Activated naive CD4-positive, alpha-beta T cell treated with anti-CD3 and anti-CD28 coated beads, Interleukin-2, amount 50 U/mL, for 72 hours (primary cell): ENCODE measurements around the gene TPBGL. TPM values are rescaled to one million over a fixed set of nuclear protein-coding genes. Genes with fewer than 3 reads are reported as not detected.

Source experiments
- ATAC-seq, 2 donors: fragments of 150-1000 bp; cut with Tn5 transposase; 2 replicates each; pipeline ENCODE4 v1.10.0; 2021; ENCODE audit warnings: mild to moderate bottlenecking in 2 of 2, moderate library complexity in 2 of 2
- DNase-seq, 2 donors: peaks; one replicate each; pipeline ENCODE4 v3.0.0; 2021 to 2022; ENCODE audit warnings: low spot score in 2 of 2
- H3K27ac Mint-ChIP-seq, 2 donors: one replicate each; pipeline ENCODE4 v1.8.0; 2022; ENCODE audit warnings: mild to moderate bottlenecking in 2 of 2, mixed read lengths in 2 of 2
- H3K36me3 Mint-ChIP-seq, 2 donors: one replicate each; pipeline ENCODE4 v1.8.0; 2022; ENCODE audit warnings: mixed read lengths in 2 of 2
- H3K9me3 Mint-ChIP-seq, 2 donors: one replicate each; pipeline ENCODE4 v1.8.0; 2022; ENCODE audit warnings: mixed read lengths in 2 of 2
- total RNA-seq, 2 donors: library from RNA; stranded (reverse); gene quantifications; one replicate each; pipeline ENCODE4 v1.2.3, GENCODE V29; 2022

Gene TPBGL
- total RNA-seq, 2 donors from 2014 or later: 0.07 to 0.68 TPM

DNA sequence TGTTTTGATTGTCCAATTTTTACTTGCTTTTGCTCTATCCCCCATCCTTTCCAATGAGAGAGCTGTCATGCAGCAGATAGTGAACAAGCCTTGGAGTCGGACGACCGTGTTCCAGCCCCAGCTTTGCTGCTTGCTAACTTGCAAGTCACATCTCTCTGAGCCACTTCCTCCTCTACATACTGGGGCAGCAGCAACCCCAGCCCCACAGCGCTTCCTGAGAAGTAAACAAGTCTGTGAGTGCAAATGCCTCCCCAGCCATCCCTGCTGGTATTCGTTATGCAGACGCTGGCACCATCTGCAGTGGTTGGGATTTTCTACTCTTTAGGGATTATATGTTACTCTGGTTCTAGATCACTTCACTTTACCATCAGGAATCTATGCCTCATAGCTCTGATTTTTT, 35.0 kb downstream of the TPBGL start:
- DNase-seq (peak in 1 of 2 donors; percentile 58), ATAC-seq (peak; percentile 65 to 82)
- Mint-ChIP-seq H3K9me3 (no peaks in the 10 kb centered on the region), H3K27ac (peak overlapping the region; percentile 82 to 93), H3K36me3 (peaks cover 0 to 5% of the 10 kb centered on the region in 2 donors)

DNA sequence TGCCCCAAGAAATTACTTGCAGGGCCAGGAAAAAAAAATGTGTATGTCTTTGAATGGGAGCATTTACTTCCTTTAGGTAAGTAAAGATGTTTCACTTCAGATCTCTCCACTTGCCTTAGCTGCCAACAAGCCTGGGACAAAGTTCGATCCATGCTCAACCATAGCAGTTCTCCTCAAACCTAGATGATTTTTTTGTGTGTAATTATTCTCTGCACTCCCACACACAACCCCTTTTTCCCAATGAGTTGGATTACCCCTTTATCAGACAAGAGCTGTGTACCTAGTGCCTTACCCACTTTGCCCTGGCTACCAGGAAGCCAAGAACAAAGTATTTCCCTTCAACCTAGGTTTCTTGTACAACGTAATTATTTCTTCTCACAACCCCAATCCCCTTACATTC, 35.6 kb downstream of the TPBGL start:
- Mint-ChIP-seq H3K27ac (peak overlapping the region; percentile 82 to 90), H3K36me3 (peaks cover 0 to 5% of the 10 kb centered on the region in 2 donors), H3K9me3 (no peaks in the 10 kb centered on the region)
- DNase-seq (no peak), ATAC-seq (no peak)

DNA sequence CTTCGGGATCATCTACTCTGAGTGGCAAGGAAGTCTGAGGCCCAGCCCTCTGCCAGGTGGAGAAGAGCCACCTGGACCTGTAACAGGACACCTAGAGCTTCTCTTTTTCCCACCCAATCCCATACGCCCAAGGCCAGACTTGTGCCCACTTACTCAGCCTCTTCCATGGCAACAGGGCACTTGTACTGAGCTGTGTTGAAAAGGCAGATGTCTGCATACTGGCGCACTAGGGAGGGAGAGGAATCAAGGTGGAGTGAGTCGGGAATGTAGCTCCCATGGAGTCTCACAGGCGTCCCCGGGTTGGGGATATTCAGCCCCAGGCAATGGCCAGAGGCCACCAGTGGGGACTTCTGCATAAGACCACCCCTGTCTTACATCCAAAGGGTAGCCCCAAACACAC, 36.1 kb downstream of the TPBGL start:
- ATAC-seq: no peak
- peaks cover 0 to 5% of the 10 kb centered on the region in 2 donors for H3K36me3 Mint-ChIP-seq
- H3K9me3 Mint-ChIP-seq: no peaks in the 10 kb centered on the region
- peak in 1 of 2 donors; percentile 48 for DNase-seq
- peak overlapping the region; percentile 82 to 90 for H3K27ac Mint-ChIP-seq

DNA sequence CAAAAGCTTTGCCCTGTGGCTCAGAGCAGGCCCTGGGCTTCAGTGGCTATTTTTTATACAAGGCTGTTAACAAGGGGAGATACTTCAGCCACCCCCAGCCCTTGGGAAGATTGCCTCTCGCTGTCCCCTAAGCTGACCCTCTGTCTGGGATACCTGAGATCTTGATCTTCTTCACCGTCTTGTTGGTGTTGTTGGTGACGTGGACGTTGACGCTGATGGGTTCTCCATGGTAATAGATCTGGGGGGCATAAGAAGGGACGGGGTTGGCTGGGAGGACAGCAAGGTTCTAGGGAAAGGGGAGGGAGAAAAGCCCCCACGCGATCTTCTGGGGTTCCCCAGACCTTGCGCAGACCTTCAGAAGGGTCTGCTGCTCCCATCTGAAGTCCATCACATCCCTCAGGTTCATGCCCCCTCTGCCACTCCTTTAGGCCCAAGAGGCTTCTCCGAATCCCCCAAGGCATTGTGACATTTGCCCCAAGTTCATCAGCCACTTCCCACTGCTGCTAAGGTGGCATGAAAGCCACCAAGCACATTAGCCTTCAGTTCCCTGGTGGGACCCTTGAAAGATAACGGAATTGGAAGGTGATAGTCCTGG, 36.7 kb downstream of the TPBGL start:
- DNase-seq: peak in 1 of 2 donors; percentile 34
- Mint-ChIP-seq H3K9me3 (no peaks in the 10 kb centered on the region), H3K27ac (peak overlapping the region; percentile 82 to 90), H3K36me3 (peaks cover 0 to 5% of the 10 kb centered on the region in 2 donors)
- no peak for ATAC-seq

DNA sequence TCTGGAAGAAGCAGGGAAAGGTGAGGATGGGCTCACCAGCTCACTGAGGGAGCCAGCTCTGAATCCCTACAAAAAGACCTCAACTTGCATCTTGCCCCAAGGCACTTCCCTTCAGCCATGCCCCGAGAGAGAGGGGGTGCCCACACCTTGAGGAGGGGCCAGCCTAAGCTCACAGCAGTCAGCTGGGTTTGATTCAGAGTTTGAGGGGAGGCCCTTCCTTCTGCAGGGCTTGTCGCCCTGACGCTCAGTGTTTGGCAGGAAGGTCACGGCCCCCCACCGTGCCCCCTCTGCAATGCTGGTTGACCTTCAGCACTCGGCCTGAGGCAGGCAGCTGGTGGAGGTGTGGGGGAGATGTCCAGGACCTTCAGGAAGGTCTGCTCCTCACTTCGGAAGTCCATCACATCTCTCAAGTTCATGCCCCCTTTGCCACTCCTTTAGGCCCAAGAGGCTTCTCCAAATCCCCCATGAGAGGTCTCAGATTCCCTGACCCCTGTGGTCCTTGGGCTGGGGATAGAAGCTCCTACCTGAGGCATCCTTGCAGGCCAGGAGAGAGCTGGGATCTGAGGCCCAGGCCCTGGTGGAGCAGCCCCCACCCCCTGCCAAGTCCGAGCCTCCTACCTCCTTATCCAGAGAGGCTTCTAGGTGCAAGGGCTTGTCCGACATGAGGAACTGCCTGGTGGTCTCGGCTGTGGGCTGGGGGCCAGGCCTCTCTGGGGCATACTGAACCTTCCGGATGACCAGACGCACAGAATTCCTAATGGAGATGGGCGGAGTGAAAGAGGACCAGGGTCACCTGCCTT, 37.6 kb downstream of the TPBGL start:
- Mint-ChIP-seq H3K36me3 (peaks cover 0 to 5% of the 10 kb centered on the region in 2 donors), H3K27ac (peak overlapping the region; percentile 59 to 82)

DNA sequence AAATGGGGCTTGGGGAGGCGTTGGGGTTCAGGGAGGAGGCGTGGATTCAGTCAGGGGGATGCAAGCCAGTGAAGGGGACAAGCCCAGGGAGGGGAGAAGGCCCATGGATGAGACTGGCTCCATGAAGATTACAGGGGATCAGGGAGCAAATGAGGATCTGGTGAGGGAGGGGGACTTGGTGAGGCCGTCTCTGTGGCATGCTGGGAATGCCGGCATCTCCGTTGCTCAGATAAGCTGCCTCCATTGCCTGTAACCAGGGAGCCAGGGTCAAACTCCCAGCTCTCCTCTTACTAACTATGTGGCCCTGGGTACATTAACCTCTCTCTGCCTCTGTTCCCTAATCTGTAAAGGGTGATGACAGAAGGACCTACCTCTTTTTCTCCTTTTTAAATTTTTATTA, 38.7 kb downstream of the TPBGL start:
- H3K9me3 Mint-ChIP-seq: no peaks in the 10 kb centered on the region
- DNase-seq (peak in 1 of 2 donors; percentile 23), ATAC-seq (no peak)
- H3K36me3 Mint-ChIP-seq: peaks cover 0 to 5% of the 10 kb centered on the region in 2 donors
- H3K27ac Mint-ChIP-seq: peak overlapping the region in 1 of 2 donors; percentile 23

More for the DNA sequence above, 37.6 kb downstream of the TPBGL start:
- DNase-seq (peak in 1 of 2 donors; percentile 47), ATAC-seq (no peak)
- no peaks in the 10 kb centered on the region for H3K9me3 Mint-ChIP-seq

DNA sequence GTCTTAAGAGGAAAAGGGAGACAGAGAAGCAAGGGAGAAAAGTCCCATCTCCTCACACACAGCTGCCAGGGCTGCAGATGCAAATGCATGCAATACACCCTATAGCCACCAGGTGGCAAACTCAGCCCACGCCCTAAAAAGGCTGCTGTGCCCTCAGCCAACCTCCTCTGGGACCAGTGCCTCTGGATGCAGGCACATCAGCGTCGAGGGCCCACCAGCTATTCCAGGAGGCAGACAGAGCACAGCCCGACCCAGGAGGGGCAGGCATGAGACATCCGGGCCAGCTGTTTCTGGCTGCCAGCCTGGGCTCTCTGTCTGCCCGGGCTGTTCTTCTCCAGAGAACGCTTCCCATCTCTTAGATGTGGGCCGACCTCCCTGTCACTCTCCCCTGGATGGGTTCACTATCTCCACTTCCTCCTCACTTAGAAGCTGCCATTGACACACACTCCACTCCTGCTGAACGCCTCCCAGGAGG, 39.7 kb downstream of the TPBGL start:
- H3K36me3 Mint-ChIP-seq: peaks cover 0 to 4% of the 10 kb centered on the region in 2 donors
- peak overlapping the region in 1 of 2 donors; percentile 15 for H3K27ac Mint-ChIP-seq

DNA sequence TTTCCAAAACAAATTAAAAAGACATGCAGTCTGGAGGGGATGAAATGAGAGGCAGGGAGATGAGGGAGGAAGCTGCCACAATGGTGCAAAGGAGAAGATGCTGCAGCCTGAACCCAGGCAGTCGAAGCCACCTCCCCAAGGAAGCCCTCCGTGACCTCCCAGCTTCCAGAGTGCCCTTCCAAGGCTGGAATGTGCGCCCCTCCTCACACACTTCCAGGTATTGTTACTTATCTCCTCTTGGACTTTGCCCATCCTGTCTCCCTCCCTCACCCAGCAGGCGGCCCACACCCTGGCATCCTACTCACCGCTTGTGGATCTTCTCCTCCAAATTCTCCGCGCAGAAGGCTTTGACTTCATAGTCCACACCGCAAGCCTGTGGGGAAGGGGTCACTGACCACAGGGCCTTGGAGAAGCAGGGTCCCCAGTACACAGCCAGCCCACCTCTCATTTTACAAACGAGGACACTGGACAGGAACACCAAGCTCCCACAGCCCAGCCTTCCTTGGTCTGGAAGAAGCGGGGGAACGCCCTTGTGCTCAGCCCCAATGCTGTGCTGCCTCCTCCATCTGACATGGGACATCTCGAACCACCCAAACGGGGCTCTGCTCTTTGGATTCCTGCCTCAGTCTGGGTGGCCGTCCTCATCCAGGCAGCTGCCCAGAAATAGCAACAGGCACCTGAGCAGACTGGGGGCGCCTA, 40.3 kb downstream of the TPBGL start:
- Mint-ChIP-seq H3K9me3 (no peaks in the 10 kb centered on the region), H3K36me3 (no peaks in the 10 kb centered on the region), H3K27ac (peak overlapping the region; percentile 15 to 32)
- DNase-seq (peak in 1 of 2 donors; percentile 9), ATAC-seq (no peak)

More for the DNA sequence above, 39.7 kb downstream of the TPBGL start:
- DNase-seq: peak; percentile 76 to 81
- ATAC-seq: peak; percentile 76 to 78
- no peaks in the 10 kb centered on the region for H3K9me3 Mint-ChIP-seq

DNA sequence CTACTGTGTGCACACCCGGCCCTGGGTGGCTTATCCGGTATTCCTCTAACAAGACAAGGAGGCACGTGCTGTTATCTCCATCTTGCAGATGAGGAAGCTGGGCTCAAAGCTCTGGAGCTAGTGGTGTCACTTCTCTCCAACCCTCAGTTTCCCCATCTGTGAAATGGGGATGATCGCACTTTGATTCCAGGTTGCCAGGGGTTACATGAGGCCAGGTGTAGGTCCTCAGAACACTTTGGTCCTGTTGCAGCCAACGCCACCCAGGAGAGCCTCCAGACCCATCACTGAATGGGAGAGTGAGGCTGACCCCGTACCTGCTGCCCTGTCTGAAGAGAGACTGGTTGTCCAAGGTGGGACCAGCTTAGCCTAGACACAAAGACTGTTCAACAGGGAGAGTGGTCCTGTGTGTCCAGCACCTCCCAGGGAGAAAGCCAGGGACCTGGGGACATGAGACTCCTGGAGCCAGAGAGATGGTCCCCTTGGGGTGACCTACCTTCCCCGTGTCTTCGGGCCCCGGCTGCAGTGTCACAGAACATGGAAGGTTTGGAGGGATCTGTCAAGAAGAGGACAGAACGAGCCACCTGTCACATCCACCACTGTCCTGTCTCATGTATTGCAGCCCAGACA, 41.0 kb downstream of the TPBGL start:
- Mint-ChIP-seq H3K36me3 (no peaks in the 10 kb centered on the region), H3K27ac (peak overlapping the region in 1 of 2 donors; percentile 32), H3K9me3 (no peaks in the 10 kb centered on the region)
- no peak for DNase-seq
- no peak for ATAC-seq

DNA sequence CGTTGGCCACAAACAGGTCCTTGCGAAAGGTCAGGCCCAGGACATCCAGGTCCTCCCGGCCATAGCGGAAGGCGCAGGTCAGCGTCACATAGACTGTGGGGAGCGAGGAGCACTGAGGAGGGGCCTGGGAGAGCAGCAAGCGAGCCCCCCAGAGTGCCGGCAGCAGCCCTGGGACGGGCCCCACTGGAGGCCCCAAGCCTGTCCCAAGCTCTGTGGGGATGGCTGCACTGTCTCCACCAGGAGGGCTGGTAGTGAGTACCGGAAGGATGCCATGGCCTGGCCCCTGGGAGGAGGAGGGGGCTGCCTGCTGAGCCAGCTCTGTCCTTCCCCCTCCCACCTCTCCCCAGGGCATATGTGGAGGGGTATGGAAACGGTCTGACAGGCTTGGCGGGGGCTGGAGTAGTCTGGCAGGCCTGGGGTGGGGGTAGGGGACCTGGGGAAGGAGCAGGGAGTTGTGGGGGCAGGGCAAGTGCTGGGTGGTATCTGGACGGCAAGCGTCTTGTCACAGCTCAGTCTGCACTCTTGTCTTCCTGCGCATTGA, 42.9 kb downstream of the TPBGL start:
- no peaks in the 10 kb centered on the region for H3K9me3 Mint-ChIP-seq

DNA sequence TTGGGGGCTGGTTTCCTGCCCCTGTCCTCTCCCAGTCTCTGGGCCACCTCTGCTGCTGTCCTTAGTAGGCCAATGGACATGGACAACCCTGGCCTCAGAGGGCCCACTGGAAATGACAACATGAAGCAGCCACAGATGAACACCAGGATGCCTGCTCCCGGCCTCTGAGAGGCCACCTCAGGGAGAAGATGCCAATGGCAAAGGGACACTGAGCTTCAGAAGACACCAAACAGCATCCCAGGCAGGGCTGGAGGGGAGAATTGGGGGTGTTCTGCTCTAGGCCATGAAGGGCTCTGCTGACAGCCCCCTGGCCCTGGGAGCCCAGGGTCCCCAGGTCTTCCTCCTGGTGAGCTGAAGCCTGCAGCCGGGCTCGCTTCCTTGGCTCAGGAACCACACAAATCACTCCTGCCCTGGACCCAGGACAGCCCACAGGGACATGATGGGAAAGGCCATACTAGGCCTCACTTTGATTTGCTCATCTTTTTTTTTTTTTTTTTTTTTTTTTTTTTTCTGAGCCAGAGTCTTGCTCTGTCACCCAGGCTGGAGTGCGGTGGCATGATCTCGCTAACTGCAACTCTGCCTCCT, 45.3 kb downstream of the TPBGL start:
- Mint-ChIP-seq H3K36me3 (no peaks in the 10 kb centered on the region), H3K27ac (peak overlapping the region in 1 of 2 donors; percentile 72), H3K9me3 (no peaks in the 10 kb centered on the region)
- no peak for DNase-seq
- ATAC-seq: no peak

More for the DNA sequence above, 42.9 kb downstream of the TPBGL start:
- DNase-seq: no peak
- H3K27ac Mint-ChIP-seq: no peak overlapping the region
- no peak for ATAC-seq
- H3K36me3 Mint-ChIP-seq: no peaks in the 10 kb centered on the region

DNA sequence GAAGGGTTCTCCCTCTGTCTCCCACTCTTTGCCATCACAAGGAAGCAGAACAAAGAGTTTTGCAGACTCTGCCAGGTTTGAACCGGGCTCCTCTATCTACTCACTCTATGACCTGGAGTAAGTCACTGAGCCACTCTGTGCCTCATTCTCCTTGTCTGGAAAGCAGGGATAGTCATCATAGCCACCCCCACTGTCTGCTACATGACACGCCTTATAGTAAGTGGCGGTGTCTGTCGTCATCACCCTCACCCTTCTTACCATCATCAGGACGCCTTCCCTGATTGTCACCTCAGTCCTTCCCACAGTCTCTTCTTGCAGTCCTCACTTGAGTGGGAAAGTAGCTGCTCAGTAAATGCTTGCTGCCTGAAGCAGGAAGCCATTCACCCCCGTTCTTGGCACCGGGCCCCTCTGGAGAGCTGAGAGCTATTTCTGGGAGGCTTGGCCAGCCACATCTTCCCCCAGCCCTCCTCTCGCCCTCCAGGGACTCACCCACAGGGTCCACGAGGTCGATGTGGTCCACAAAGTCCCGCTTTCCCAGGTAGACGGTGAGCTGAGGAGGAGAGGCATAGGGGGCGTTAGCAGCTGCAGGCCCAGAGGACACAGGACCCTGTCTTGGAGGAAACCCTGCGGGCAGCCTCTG, 46.4 kb downstream of the TPBGL start:
- no peak for DNase-seq
- Mint-ChIP-seq H3K36me3 (no peaks in the 10 kb centered on the region), H3K27ac (peak overlapping the region in 1 of 2 donors; percentile 53), H3K9me3 (no peaks in the 10 kb centered on the region)
- no peak for ATAC-seq

DNA sequence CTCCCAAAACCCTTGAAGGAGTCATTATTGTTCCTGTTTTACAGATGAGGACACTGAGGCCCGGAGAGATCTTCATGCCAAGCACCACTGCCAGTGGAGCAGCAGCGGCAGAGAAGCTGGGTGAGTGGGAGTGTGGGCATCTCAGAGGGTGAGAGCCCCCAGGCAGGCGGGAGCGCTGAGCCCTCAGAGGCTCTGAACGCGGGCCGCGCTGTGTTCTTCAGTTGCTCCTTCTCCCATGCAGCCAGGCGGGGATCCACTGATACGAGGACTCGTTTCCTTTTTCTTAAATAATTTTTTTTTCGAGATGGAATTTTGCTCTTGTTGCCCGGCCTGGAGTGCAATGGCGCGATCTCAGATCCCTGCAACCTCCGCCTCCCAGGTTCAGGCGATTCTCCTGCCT, 47.0 kb downstream of the TPBGL start:
- Mint-ChIP-seq H3K9me3 (no peaks in the 10 kb centered on the region), H3K36me3 (no peaks in the 10 kb centered on the region), H3K27ac (no peak overlapping the region)
- ATAC-seq (no peak), DNase-seq (no peak)

DNA sequence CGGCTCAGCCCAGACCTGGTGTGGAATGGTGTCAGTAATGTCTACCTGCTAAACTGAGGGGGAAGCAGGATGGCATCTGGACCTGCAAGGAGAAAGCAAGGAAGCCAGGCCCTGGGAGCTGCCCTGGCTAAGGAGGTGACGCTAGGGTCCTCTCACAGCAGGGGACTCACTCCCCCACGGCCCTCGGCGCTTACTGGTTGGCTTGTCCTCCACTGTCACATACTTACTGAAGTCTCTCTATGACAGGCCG, 48.9 kb downstream of the TPBGL start:
- Mint-ChIP-seq H3K36me3 (no peaks in the 10 kb centered on the region), H3K9me3 (no peaks in the 10 kb centered on the region), H3K27ac (peak overlapping the region in 1 of 2 donors; percentile 9)
- DNase-seq: no peak
- no peak for ATAC-seq

DNA sequence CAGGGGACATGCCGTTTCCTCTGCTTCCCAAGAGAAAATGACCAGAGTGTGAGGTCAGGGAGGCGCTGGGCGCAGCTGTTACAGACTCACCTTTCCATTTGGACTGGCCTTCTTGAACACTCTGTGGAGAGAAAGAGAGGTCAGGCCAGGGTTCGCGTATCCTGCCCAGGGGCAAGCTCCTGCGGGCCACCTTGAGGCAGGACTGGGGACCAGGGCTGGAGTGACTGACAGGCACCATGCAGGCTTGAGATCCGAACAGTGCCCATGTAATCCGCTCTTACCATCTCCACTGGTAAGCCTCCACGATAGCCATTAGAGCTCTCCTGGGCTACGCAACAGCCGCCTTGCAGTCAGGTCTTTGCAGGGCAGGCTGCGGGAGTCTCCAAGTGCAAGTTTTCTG, 49.3 kb downstream of the TPBGL start:
- Mint-ChIP-seq H3K27ac (peak overlapping the region in 1 of 2 donors; percentile 82), H3K36me3 (no peaks in the 10 kb centered on the region), H3K9me3 (no peaks in the 10 kb centered on the region)
- ATAC-seq (no peak), DNase-seq (no peak)

DNA sequence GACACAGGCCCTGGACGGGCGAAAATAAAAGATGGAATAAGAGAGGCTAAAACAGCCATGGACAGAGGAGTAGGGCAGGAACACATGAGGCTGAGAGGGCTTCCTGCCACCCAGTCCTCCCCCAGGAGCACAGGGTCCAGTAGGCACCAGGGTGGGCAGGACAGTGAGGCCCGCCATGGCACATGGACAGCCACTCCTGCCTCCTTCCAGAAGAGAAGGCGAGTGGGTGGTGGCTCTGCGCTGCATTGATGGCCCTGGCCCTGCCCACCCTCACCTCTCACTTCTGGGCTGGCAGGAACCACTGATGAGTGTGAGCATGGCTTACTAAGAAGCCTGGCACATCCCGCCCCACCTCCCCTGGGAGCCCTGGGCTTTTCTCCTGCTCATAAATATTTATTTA, 51.2 kb downstream of the TPBGL start:
- DNase-seq: no peak
- no peak for ATAC-seq
- Mint-ChIP-seq H3K27ac (peak overlapping the region; percentile 73 to 82), H3K9me3 (no peaks in the 10 kb centered on the region), H3K36me3 (no peaks in the 10 kb centered on the region)
